IPS-15b (cell line): ENCODE measurements around the gene RNFT2.

Experiments
- H3K27me3 ChIP-seq: one replicate; pipeline ENCODE4 v1.6.1; 2013; ENCODE audit warnings: low read length; ENCODE audit not compliant: control insufficient read depth, insufficient read depth
- H3K36me3 ChIP-seq: one replicate; pipeline ENCODE4 v1.6.1; 2013; ENCODE audit warnings: low read length; ENCODE audit not compliant: control insufficient read depth, insufficient read depth
- H3K4me1 ChIP-seq: one replicate; pipeline ENCODE4 v1.6.1; 2013; ENCODE audit warnings: mild to moderate bottlenecking, low read length; ENCODE audit not compliant: control insufficient read depth, insufficient read depth
- H3K4me3 ChIP-seq: one replicate; pipeline ENCODE4 v1.5.1; 2013; ENCODE audit warnings: low read depth, low read length
- H3K9ac ChIP-seq: one replicate; pipeline ENCODE4 v1.6.1; 2013; ENCODE audit warnings: low read depth, mild to moderate bottlenecking, low read length
- H3K9me3 ChIP-seq: one replicate; pipeline ENCODE4 v1.6.1; 2013; ENCODE audit warnings: mild to moderate bottlenecking, low read length; ENCODE audit not compliant: control insufficient read depth, insufficient read depth

RNFT2 gene

GRCh38 chr12:116697716-116698115, 40.4 kb upstream of the RNFT2 start:
- H3K9me3 ChIP-seq = no peaks in the 10 kb centered on the region
- H3K9ac ChIP-seq = no peak overlapping the region
- peaks cover 8% of the 10 kb centered on the region for H3K4me1 ChIP-seq
- H3K4me3 ChIP-seq = no peak overlapping the region
- H3K36me3 ChIP-seq = no peaks in the 10 kb centered on the region
- peaks cover 16% of the 10 kb centered on the region for H3K27me3 ChIP-seq

GRCh38 chr12:116698116-116698515, 40.0 kb upstream of the RNFT2 start:
- Histone ChIP-seq H3K4me1 (peaks cover 5% of the 10 kb centered on the region), H3K4me3 (no peak overlapping the region), H3K9ac (no peak overlapping the region), H3K27me3 (peaks cover 15% of the 10 kb centered on the region), H3K9me3 (no peaks in the 10 kb centered on the region), H3K36me3 (no peaks in the 10 kb centered on the region)

- H3K36me3 ChIP-seq = no peaks in the 10 kb centered on the region
- H3K4me1 ChIP-seq = peaks cover 3% of the 10 kb centered on the region
- H3K9me3 ChIP-seq = no peaks in the 10 kb centered on the region
- H3K9ac ChIP-seq = no peak overlapping the region
- no peak overlapping the region for H3K4me3 ChIP-seq
- peaks cover 10% of the 10 kb centered on the region for H3K27me3 ChIP-seq
Measured at GRCh38 chr12:116698554-116699075, 39.5 kb upstream of the RNFT2 start.

- no peaks in the 10 kb centered on the region for H3K4me1 ChIP-seq
- H3K9ac ChIP-seq = no peak overlapping the region
- no peak overlapping the region for H3K4me3 ChIP-seq
- H3K9me3 ChIP-seq = no peaks in the 10 kb centered on the region
- no peaks in the 10 kb centered on the region for H3K36me3 ChIP-seq
- H3K27me3 ChIP-seq = no peaks in the 10 kb centered on the region
Measured at GRCh38 chr12:116700066-116700465, 38.0 kb upstream of the RNFT2 start.

GRCh38 chr12:116701432-116701831, 36.7 kb upstream of the RNFT2 start:
- Histone ChIP-seq H3K9me3 (no peaks in the 10 kb centered on the region), H3K36me3 (no peaks in the 10 kb centered on the region), H3K9ac (no peak overlapping the region), H3K4me3 (no peak overlapping the region), H3K27me3 (no peaks in the 10 kb centered on the region), H3K4me1 (no peaks in the 10 kb centered on the region)

GRCh38 chr12:116703214-116703795, 34.8 kb upstream of the RNFT2 start:
- Histone ChIP-seq H3K4me3 (no peak overlapping the region), H3K9ac (no peak overlapping the region), H3K9me3 (no peaks in the 10 kb centered on the region), H3K4me1 (no peaks in the 10 kb centered on the region), H3K27me3 (no peaks in the 10 kb centered on the region), H3K36me3 (no peaks in the 10 kb centered on the region)

GRCh38 chr12:116707751-116708150, 30.4 kb upstream of the RNFT2 start:
- peaks cover 4% of the 10 kb centered on the region for H3K4me1 ChIP-seq
- no peak overlapping the region for H3K4me3 ChIP-seq
- H3K36me3 ChIP-seq = no peaks in the 10 kb centered on the region
- H3K27me3 ChIP-seq = no peaks in the 10 kb centered on the region
- H3K9me3 ChIP-seq = no peaks in the 10 kb centered on the region
- H3K9ac ChIP-seq = no peak overlapping the region

GRCh38 chr12:116708826-116709756, 29.0 kb upstream of the RNFT2 start:
- H3K27me3 ChIP-seq = no peaks in the 10 kb centered on the region
- H3K9ac ChIP-seq = no peak overlapping the region
- peaks cover 4% of the 10 kb centered on the region for H3K4me1 ChIP-seq
- H3K36me3 ChIP-seq = no peaks in the 10 kb centered on the region
- H3K4me3 ChIP-seq = no peak overlapping the region
- no peaks in the 10 kb centered on the region for H3K9me3 ChIP-seq

- Histone ChIP-seq H3K36me3 (no peaks in the 10 kb centered on the region), H3K4me1 (peaks cover 4% of the 10 kb centered on the region), H3K9me3 (no peaks in the 10 kb centered on the region), H3K4me3 (no peak overlapping the region), H3K9ac (no peak overlapping the region), H3K27me3 (no peaks in the 10 kb centered on the region)
Measured at GRCh38 chr12:116709768-116710167, 28.3 kb upstream of the RNFT2 start.

GRCh38 chr12:116710370-116711150, 27.6 kb upstream of the RNFT2 start:
- no peak overlapping the region for H3K4me3 ChIP-seq
- peaks cover 4% of the 10 kb centered on the region for H3K4me1 ChIP-seq
- H3K9me3 ChIP-seq = no peaks in the 10 kb centered on the region
- no peaks in the 10 kb centered on the region for H3K36me3 ChIP-seq
- no peaks in the 10 kb centered on the region for H3K27me3 ChIP-seq
- H3K9ac ChIP-seq = no peak overlapping the region

GRCh38 chr12:116712458-116713303, 25.4 kb upstream of the RNFT2 start:
- no peaks in the 10 kb centered on the region for H3K9me3 ChIP-seq
- H3K4me3 ChIP-seq = no peak overlapping the region
- no peak overlapping the region for H3K9ac ChIP-seq
- H3K36me3 ChIP-seq = no peaks in the 10 kb centered on the region
- H3K27me3 ChIP-seq = no peaks in the 10 kb centered on the region
- peaks cover 4% of the 10 kb centered on the region for H3K4me1 ChIP-seq
